Activated CD8-positive, alpha-beta memory T cell treated with anti-CD3 and anti-CD28 coated beads, Interleukin-2, amount 10 ng/mL, durations not matched to agents 7 days and 5 days (primary cell): ENCODE measurements around the gene WASF3. TPM values are rescaled to one million over a fixed set of nuclear protein-coding genes. Genes with fewer than 3 reads are reported as not detected.

Source experiments
- ATAC-seq: fragments of 150-1000 bp; cut with Tn5 transposase; one replicate; pipeline ENCODE4 v1.10.0; 2021; ENCODE audit warnings: moderate library complexity
- CTCF ChIA-PET: fragments of 350-600 bp; sonication (Branson Sonifier 250); formaldehyde crosslinking; loops from one replicate; lab custom pipeline; 2021; ENCODE audit warnings: antibody characterized with exemption; lab: Charles Lee
- DNase-seq: peaks from one replicate; pipeline ENCODE4 v3.0.0-alpha.2; 2020
- H3K27ac Mint-ChIP-seq: one replicate; pipeline ENCODE4 v1.8.0; 2021; ENCODE audit warnings: mild to moderate bottlenecking, mixed read lengths
- H3K27me3 Mint-ChIP-seq: one replicate; pipeline ENCODE4 v1.8.0; 2021; ENCODE audit warnings: mixed read lengths
- H3K36me3 Mint-ChIP-seq: one replicate; pipeline ENCODE4 v1.8.0; 2021; ENCODE audit warnings: mild to moderate bottlenecking, mixed read lengths
- H3K4me1 Mint-ChIP-seq: one replicate; pipeline ENCODE4 v1.8.0; 2021; ENCODE audit warnings: mixed read lengths
- H3K4me3 Mint-ChIP-seq: one replicate; pipeline ENCODE4 v1.8.0; 2021; ENCODE audit warnings: mild to moderate bottlenecking, moderate library complexity, mixed read lengths
- H3K9me3 Mint-ChIP-seq: one replicate; pipeline ENCODE4 v1.8.0; 2022; ENCODE audit warnings: low read depth, mixed read lengths
- total RNA-seq, 2 experiments: library from RNA; stranded (reverse); gene quantifications; one replicate each; pipeline ENCODE4 v1.2.3, GENCODE V29; 2021

WASF3 gene
- total RNA-seq, 2 experiments from 2014 or later, result 0.12 TPM; not detected in 1

- Mint-ChIP-seq H3K4me3 (no peak overlapping the region), H3K27ac (no peak overlapping the region), H3K36me3 (no peaks in the 10 kb centered on the region), H3K9me3 (no peaks in the 10 kb centered on the region), H3K27me3 (peaks cover 26% of the 10 kb centered on the region), H3K4me1 (no peaks in the 10 kb centered on the region)
- no peak for DNase-seq
- CTCF ChIA-PET, result no interaction called here
- ATAC-seq, result no peak
Observed at GRCh38 chr13:26585136-26585535, 27.7 kb downstream of the WASF3 start.

GRCh38 chr13:26587251-26587650 is 29.8 kb downstream of the WASF3 start:
- CTCF ChIA-PET, result no interaction called here
- no peak overlapping the region for H3K4me3 Mint-ChIP-seq
- no peaks in the 10 kb centered on the region for H3K4me1 Mint-ChIP-seq
- ATAC-seq (no peak), DNase-seq (no peak)
- peaks cover 31% of the 10 kb centered on the region for H3K27me3 Mint-ChIP-seq
- no peak overlapping the region for H3K27ac Mint-ChIP-seq
- H3K36me3 Mint-ChIP-seq, result no peaks in the 10 kb centered on the region
- H3K9me3 Mint-ChIP-seq, result no peaks in the 10 kb centered on the region

- DNase-seq, result no peak
- Mint-ChIP-seq H3K4me3 (no peak overlapping the region), H3K36me3 (no peaks in the 10 kb centered on the region), H3K27ac (no peak overlapping the region), H3K9me3 (no peaks in the 10 kb centered on the region), H3K4me1 (no peaks in the 10 kb centered on the region), H3K27me3 (peaks cover 34% of the 10 kb centered on the region)
- ATAC-seq, result no peak
- CTCF ChIA-PET, result no interaction called here
Observed at GRCh38 chr13:26589226-26589625, 31.7 kb downstream of the WASF3 start.

- Mint-ChIP-seq H3K4me1 (no peaks in the 10 kb centered on the region), H3K4me3 (no peak overlapping the region), H3K27ac (no peak overlapping the region), H3K36me3 (no peaks in the 10 kb centered on the region), H3K27me3 (peaks cover 39% of the 10 kb centered on the region), H3K9me3 (no peaks in the 10 kb centered on the region)
- DNase-seq, result no peak
- CTCF ChIA-PET, result no interaction called here
- ATAC-seq, result no peak
Observed at GRCh38 chr13:26589754-26590153, 32.3 kb downstream of the WASF3 start.

- Mint-ChIP-seq H3K4me1 (no peaks in the 10 kb centered on the region), H3K27me3 (peaks cover 40% of the 10 kb centered on the region), H3K4me3 (no peak overlapping the region), H3K27ac (no peak overlapping the region), H3K9me3 (no peaks in the 10 kb centered on the region), H3K36me3 (no peaks in the 10 kb centered on the region)
- DNase-seq, result no peak
- CTCF ChIA-PET, result no interaction called here
- no peak for ATAC-seq
Observed at GRCh38 chr13:26590379-26590778, 32.9 kb downstream of the WASF3 start.

GRCh38 chr13:26590951-26591350 is 33.5 kb downstream of the WASF3 start:
- no peak overlapping the region for H3K4me3 Mint-ChIP-seq
- no peaks in the 10 kb centered on the region for H3K36me3 Mint-ChIP-seq
- DNase-seq (no peak), ATAC-seq (no peak)
- H3K27ac Mint-ChIP-seq, result no peak overlapping the region
- peaks cover 38% of the 10 kb centered on the region for H3K27me3 Mint-ChIP-seq
- CTCF ChIA-PET, result no interaction called here
- no peaks in the 10 kb centered on the region for H3K4me1 Mint-ChIP-seq
- no peaks in the 10 kb centered on the region for H3K9me3 Mint-ChIP-seq

- ATAC-seq (no peak), DNase-seq (no peak)
- CTCF ChIA-PET, result interaction anchor here (0.9 kb wide), 1 partner anchor 21 kb away, joined by 3 read pairs; no protein-coding TSS in a partner anchor
- Mint-ChIP-seq H3K27ac (no peak overlapping the region), H3K36me3 (no peaks in the 10 kb centered on the region), H3K4me3 (no peak overlapping the region), H3K9me3 (no peaks in the 10 kb centered on the region), H3K27me3 (peaks cover 41% of the 10 kb centered on the region), H3K4me1 (no peaks in the 10 kb centered on the region)
Observed at GRCh38 chr13:26591672-26592071, 34.2 kb downstream of the WASF3 start.

GRCh38 chr13:26593661-26594060 is 36.2 kb downstream of the WASF3 start:
- H3K4me1 Mint-ChIP-seq, result peaks cover 2% of the 10 kb centered on the region
- CTCF ChIA-PET, result no interaction called here
- no peaks in the 10 kb centered on the region for H3K36me3 Mint-ChIP-seq
- H3K4me3 Mint-ChIP-seq, result no peak overlapping the region
- no peak for DNase-seq
- no peak overlapping the region for H3K27ac Mint-ChIP-seq
- H3K9me3 Mint-ChIP-seq, result peaks cover 3% of the 10 kb centered on the region
- ATAC-seq, result no peak
- H3K27me3 Mint-ChIP-seq, result peaks cover 36% of the 10 kb centered on the region

GRCh38 chr13:26594363-26594762 is 36.9 kb downstream of the WASF3 start:
- no peak overlapping the region for H3K4me3 Mint-ChIP-seq

GRCh38 chr13:26596458-26596857 is 39.0 kb downstream of the WASF3 start:
- Mint-ChIP-seq H3K36me3 (no peaks in the 10 kb centered on the region), H3K27ac (no peak overlapping the region)
- CTCF ChIA-PET, result interaction anchor here (1.4 kb wide), 1 partner anchor 412 kb away, joined by 3 read pairs; no protein-coding TSS in a partner anchor

More at GRCh38 chr13:26594363-26594762, 36.9 kb downstream of the WASF3 start:
- ATAC-seq (no peak), DNase-seq (no peak)
- H3K27ac Mint-ChIP-seq, result no peak overlapping the region
- CTCF ChIA-PET, result no interaction called here
- no peaks in the 10 kb centered on the region for H3K36me3 Mint-ChIP-seq
- peaks cover 2% of the 10 kb centered on the region for H3K4me1 Mint-ChIP-seq
- peaks cover 3% of the 10 kb centered on the region for H3K9me3 Mint-ChIP-seq
- H3K27me3 Mint-ChIP-seq, result peaks cover 31% of the 10 kb centered on the region

GRCh38 chr13:26599403-26599802 is 41.9 kb downstream of the WASF3 start:
- ATAC-seq (no peak), DNase-seq (no peak)
- Mint-ChIP-seq H3K27me3 (peaks cover 51% of the 10 kb centered on the region), H3K4me1 (peaks cover 15% of the 10 kb centered on the region), H3K9me3 (peaks cover 3% of the 10 kb centered on the region), H3K4me3 (no peak overlapping the region), H3K36me3 (no peaks in the 10 kb centered on the region), H3K27ac (no peak overlapping the region)
- CTCF ChIA-PET, result no interaction called here

More at GRCh38 chr13:26596458-26596857, 39.0 kb downstream of the WASF3 start:
- no peak overlapping the region for H3K4me3 Mint-ChIP-seq
- peaks cover 7% of the 10 kb centered on the region for H3K4me1 Mint-ChIP-seq
- DNase-seq (no peak), ATAC-seq (no peak)
- H3K9me3 Mint-ChIP-seq, result peaks cover 3% of the 10 kb centered on the region
- peaks cover 39% of the 10 kb centered on the region for H3K27me3 Mint-ChIP-seq

GRCh38 chr13:26599860-26600259 is 42.4 kb downstream of the WASF3 start:
- H3K4me1 Mint-ChIP-seq, result peaks cover 15% of the 10 kb centered on the region
- H3K4me3 Mint-ChIP-seq, result no peak overlapping the region
- H3K36me3 Mint-ChIP-seq, result no peaks in the 10 kb centered on the region
- CTCF ChIA-PET, result no interaction called here
- peaks cover 3% of the 10 kb centered on the region for H3K9me3 Mint-ChIP-seq
- DNase-seq (no peak), ATAC-seq (no peak)
- H3K27me3 Mint-ChIP-seq, result peaks cover 47% of the 10 kb centered on the region
- no peak overlapping the region for H3K27ac Mint-ChIP-seq

GRCh38 chr13:26600343-26600742 is 42.9 kb downstream of the WASF3 start:
- DNase-seq (no peak), ATAC-seq (no peak)
- no peak overlapping the region for H3K27ac Mint-ChIP-seq
- no peak overlapping the region for H3K4me3 Mint-ChIP-seq
- peaks cover 50% of the 10 kb centered on the region for H3K27me3 Mint-ChIP-seq
- CTCF ChIA-PET, result no interaction called here
- H3K4me1 Mint-ChIP-seq, result peaks cover 15% of the 10 kb centered on the region
- peaks cover 3% of the 10 kb centered on the region for H3K9me3 Mint-ChIP-seq
- no peaks in the 10 kb centered on the region for H3K36me3 Mint-ChIP-seq

- Mint-ChIP-seq H3K4me3 (no peak overlapping the region), H3K27ac (no peak overlapping the region), H3K27me3 (peaks cover 48% of the 10 kb centered on the region), H3K9me3 (peaks cover 3% of the 10 kb centered on the region), H3K36me3 (no peaks in the 10 kb centered on the region), H3K4me1 (peaks cover 15% of the 10 kb centered on the region)
- DNase-seq (peak; percentile 72), ATAC-seq (peak; percentile 87)
- CTCF ChIA-PET, result no interaction called here
Observed at GRCh38 chr13:26601669-26602068, 44.2 kb downstream of the WASF3 start.

GRCh38 chr13:26602783-26603182 is 45.3 kb downstream of the WASF3 start:
- CTCF ChIA-PET, result no interaction called here

More at GRCh38 chr13:26602783-26603182, 45.3 kb downstream of the WASF3 start:
- H3K4me1 Mint-ChIP-seq, result peaks cover 15% of the 10 kb centered on the region
- peaks cover 46% of the 10 kb centered on the region for H3K27me3 Mint-ChIP-seq
- DNase-seq, result no peak
- ATAC-seq, result no peak
- no peak overlapping the region for H3K27ac Mint-ChIP-seq
- no peaks in the 10 kb centered on the region for H3K36me3 Mint-ChIP-seq
- H3K4me3 Mint-ChIP-seq, result no peak overlapping the region
- peaks cover 3% of the 10 kb centered on the region for H3K9me3 Mint-ChIP-seq
